ENCODE data around the gene ARCN1.

ARCN1 gene

DNA sequence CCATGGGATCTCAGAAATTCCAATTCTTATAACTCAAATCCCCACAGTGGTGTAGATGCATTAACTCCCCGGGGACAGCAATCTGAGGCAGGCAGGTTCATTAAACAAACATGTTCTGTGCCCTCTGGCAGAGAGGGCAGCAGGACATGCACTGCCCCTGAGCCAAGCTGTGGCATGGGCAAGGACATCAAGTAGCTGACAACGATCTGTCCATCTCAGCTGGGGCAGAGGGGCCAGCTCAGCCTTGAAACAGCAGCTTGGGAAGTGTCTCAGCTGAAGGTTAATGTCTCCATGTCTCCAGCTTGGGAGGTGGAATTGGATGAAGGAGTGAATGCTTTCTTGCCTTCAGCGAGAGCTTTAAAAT lies 27.6 kb upstream of the ARCN1 start:
- no peak for TF ChIP-seq CTCF (conservative IDR thresholded peaks at IDR 0.05; ENCODE audit: control insufficient read depth, insufficient read depth, low read depth, low read length)
- no peak overlapping the region for H3K4me3 ChIP-seq (ENCODE audit: control insufficient read depth, low read depth, low read length)
- no peak for DNase-seq (ENCODE audit: low read depth)

DNA sequence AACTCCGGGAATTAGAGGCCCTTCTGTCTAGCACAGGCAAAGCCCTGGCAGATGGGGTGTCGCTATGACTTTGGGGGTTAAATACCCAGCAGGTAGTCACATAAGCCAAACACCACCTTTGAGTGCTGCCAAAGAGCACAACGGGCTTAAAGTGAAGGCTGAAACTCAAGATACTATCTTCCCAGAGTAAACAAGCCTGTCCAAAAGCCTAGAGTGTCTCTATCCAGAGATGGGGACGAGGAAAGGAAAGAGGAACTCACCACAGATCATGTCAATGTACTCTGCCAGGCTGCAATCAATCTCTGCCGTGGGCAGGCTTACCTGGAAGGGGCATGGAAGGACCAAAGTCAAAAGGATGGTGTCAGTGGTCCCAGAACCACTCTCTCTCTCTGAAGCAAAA lies 26.7 kb upstream of the ARCN1 start:
- no peak for DNase-seq (ENCODE audit: low read depth)
- TF ChIP-seq CTCF (conservative IDR thresholded peaks at IDR 0.05; ENCODE audit: control insufficient read depth, insufficient read depth, low read depth, low read length) = no peak
- H3K4me3 ChIP-seq (ENCODE audit: control insufficient read depth, low read depth, low read length) = no peak overlapping the region

DNA sequence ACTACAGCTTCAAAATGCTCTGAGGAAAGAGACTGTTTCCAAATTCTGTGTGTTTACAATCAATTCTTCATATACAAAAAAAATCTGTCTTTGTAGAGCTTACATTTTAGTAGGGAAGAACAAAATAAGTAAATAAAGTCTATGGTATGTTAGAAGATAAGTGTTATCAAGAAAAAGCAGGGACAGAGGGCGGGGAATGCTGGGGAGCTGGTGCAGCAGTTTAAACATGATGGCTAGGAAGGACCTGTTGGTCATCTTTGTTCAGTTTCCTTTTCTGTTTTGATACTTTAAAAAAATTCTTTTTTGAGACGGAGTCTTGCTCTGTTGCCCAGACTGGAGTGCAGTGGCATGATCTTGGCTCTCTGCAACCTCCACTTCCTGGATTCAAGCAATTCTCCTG lies 25.1 kb upstream of the ARCN1 start:
- no peak for DNase-seq (ENCODE audit: low read depth)
- no peak for TF ChIP-seq CTCF (conservative IDR thresholded peaks at IDR 0.05; ENCODE audit: control insufficient read depth, insufficient read depth, low read depth, low read length)

GRCh38 chr11:118552341-118552740 lies 19.9 kb upstream of the ARCN1 start:
- no peak overlapping the region for H3K4me3 ChIP-seq (ENCODE audit: control insufficient read depth, low read depth, low read length)
- TF ChIP-seq CTCF (conservative IDR thresholded peaks at IDR 0.05; ENCODE audit: control insufficient read depth, insufficient read depth, low read depth, low read length) = no peak
- no peak for DNase-seq (ENCODE audit: low read depth)

More for the DNA sequence above, 25.1 kb upstream of the ARCN1 start:
- no peak overlapping the region for H3K4me3 ChIP-seq (ENCODE audit: control insufficient read depth, low read depth, low read length)

DNA sequence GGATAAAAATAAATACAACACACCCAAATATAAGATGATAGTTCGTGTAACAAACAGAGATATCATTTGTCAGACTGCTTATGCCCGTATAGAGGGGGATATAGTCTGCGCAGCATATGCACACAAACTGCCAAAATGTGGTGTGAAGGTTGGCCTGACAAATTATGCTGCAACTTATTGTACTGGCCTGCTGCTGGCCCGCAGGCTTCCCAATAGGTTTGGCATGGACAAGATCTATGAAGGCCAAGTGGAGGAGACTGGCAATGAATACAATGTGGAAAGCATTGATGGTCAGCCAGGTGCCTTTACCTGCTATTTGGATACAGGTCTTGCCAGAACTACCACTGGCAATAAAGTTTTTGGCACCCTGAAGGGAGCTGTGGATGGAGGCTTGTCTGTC lies 11.4 kb upstream of the ARCN1 start:
- DNase-seq (ENCODE audit: low read depth) = no peak
- no peak overlapping the region for H3K4me3 ChIP-seq (ENCODE audit: control insufficient read depth, low read depth, low read length)
- no peak for TF ChIP-seq CTCF (conservative IDR thresholded peaks at IDR 0.05; ENCODE audit: control insufficient read depth, insufficient read depth, low read depth, low read length)

GRCh38 chr11:118565051-118565450 lies 7.2 kb upstream of the ARCN1 start:
- peak; percentile 56 for DNase-seq (ENCODE audit: low read depth)
- H3K4me3 ChIP-seq (ENCODE audit: control insufficient read depth, low read depth, low read length) = peak overlapping the region; percentile 74
- TF ChIP-seq CTCF (conservative IDR thresholded peaks at IDR 0.05; ENCODE audit: control insufficient read depth, insufficient read depth, low read depth, low read length) = no peak

- no peak overlapping the region for H3K4me3 ChIP-seq (ENCODE audit: control insufficient read depth, low read depth, low read length)
- DNase-seq (ENCODE audit: low read depth) = no peak
- no peak for TF ChIP-seq CTCF (conservative IDR thresholded peaks at IDR 0.05; ENCODE audit: control insufficient read depth, insufficient read depth, low read depth, low read length)
Observed at GRCh38 chr11:118569670-118570069, 2.5 kb upstream of the ARCN1 start.
